ENCODE results near the gene RBM41. TPM values are rescaled to one million over a fixed set of nuclear protein-coding genes. Genes with fewer than 3 reads are reported as not detected.

Gene RBM41
- polyA plus RNA-seq, 4 donors = 14.5 to 28.5 (median 21.5) TPM

GRCh38 chrX:107047622-107048021, 71.0 kb downstream of the RBM41 start:
- no peak for DNase-seq (ENCODE audit: low read depth in 4 of 4, low spot score in 3 of 4)

GRCh38 chrX:107029752-107030151, 88.9 kb downstream of the RBM41 start:
- no peak for DNase-seq (ENCODE audit: low read depth in 4 of 4, low spot score in 3 of 4)

GRCh38 chrX:107025545-107025944, 93.1 kb downstream of the RBM41 start:
- DNase-seq (ENCODE audit: low read depth in 4 of 4, low spot score in 3 of 4) = no peak

DNA sequence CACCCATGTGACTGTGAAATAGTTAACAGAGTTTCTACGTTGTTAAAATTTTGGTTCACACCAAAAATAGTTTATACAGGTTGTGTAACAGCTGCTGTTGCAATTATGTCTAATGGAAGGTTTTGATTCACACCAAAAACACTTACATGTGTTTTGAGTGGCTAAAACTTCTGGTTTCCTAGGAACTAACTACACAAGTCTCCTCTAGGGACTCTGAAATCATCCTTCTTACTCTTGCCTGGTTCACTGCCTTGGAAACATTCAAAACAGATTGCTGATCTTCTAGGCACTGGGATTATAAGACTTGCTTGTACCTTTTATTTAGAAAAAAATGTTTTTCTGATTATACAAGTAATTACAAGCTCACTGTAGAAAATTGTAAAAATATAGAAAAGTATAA, 103.7 kb downstream of the RBM41 start:
- DNase-seq (ENCODE audit: low read depth in 4 of 4, low spot score in 3 of 4) = no peak

Other genes with a start within 250 kb of the RBM41 start
- gene RIPPLY1, start 215.5 kb downstream of the RBM41 start, polyA plus RNA-seq (ENCODE audit: insufficient read length in 4 of 4) = 1 to 10 TPM in 3 of 4 donors, not detected in 1; 2.5 to 2.9 (median 2.6) TPM
- gene CLDN2, start 198.4 kb downstream of the RBM41 start, polyA plus RNA-seq (ENCODE audit: insufficient read length in 4 of 4) = 10 to 100 TPM in 3 of 4 donors, 1 to 10 TPM in 1; 1.3 to 71.6 (median 46.6) TPM
- gene MORC4, start 118.6 kb downstream of the RBM41 start, polyA plus RNA-seq (ENCODE audit: insufficient read length in 4 of 4) = 10 to 100 TPM; 18.9 to 31.1 (median 23.4) TPM
- gene NUP62CL, start 87.6 kb upstream of the RBM41 start, polyA plus RNA-seq (ENCODE audit: insufficient read length in 4 of 4) = 10 to 100 TPM in 3 of 4 donors, under 1 TPM in 1; 0.82 to 11.6 (median 11.0) TPM
- gene DNAAF6, start 87.8 kb upstream of the RBM41 start, polyA plus RNA-seq (ENCODE audit: insufficient read length in 4 of 4) = under 1 TPM in 1 of 4 donors, not detected in 3; 0.09 TPM

Data from left renal pelvis (tissue), 4 donors.